SK-N-SH (cell line): ENCODE data around the gene IQGAP1.

Experiments
- EZH2phosphoT487 ChIP-seq: fragments of 200-600 bp; sonication (generic); IDR thresholded peaks from 2 replicates; pipeline ENCODE4 v1.6.1; 2017; ENCODE audit warnings: low read depth, mixed run types, mild to moderate bottlenecking, antibody characterized with exemption, moderate library complexity, borderline replicate concordance
- GABPA ChIP-seq: IDR thresholded peaks from 2 replicates; pipeline ENCODE4 v1.4.0; 2012; ENCODE audit warnings: low read depth, mild to moderate bottlenecking
- JUND ChIP-seq: IDR thresholded peaks from 2 replicates; pipeline ENCODE4 v1.4.0; 2012
- NRF1 ChIP-seq: IDR thresholded peaks from 2 replicates; pipeline ENCODE4 v1.6.1; 2012; ENCODE audit warnings: low read depth, mild to moderate bottlenecking, low read length
- RAD21 ChIP-seq: IDR thresholded peaks from 2 replicates; pipeline ENCODE4 v1.6.1; 2012; ENCODE audit warnings: mild to moderate bottlenecking, low read length
- RCOR1 ChIP-seq: fragments of 150-350 bp; IDR thresholded peaks from 2 replicates; pipeline ENCODE4 v1.6.1; 2017; ENCODE audit warnings: antibody characterized with exemption, low read length
- SMC3 ChIP-seq: IDR thresholded peaks from 2 replicates; pipeline ENCODE4 v1.6.1; 2012; ENCODE audit warnings: low read depth, low read length, improper control_type of control experiment
- TF ChIP-seq, protein P1 (sequence below): fragments of 200-600 bp; sonication (generic); IDR thresholded peaks from 2 replicates; pipeline ENCODE4 v1.6.1; 2017; ENCODE audit warnings: antibody characterized with exemption, mild to moderate bottlenecking, moderate library complexity
- TF ChIP-seq, protein P2 (sequence below): IDR thresholded peaks from 2 replicates; pipeline ENCODE4 v1.4.0; 2012; ENCODE audit warnings: low read depth, borderline replicate concordance
- TF ChIP-seq, protein P3 (sequence below): IDR thresholded peaks from 2 replicates; pipeline ENCODE4 v1.6.1; 2012; ENCODE audit warnings: mild to moderate bottlenecking, low read depth, low read length, moderate library complexity

DNA sequence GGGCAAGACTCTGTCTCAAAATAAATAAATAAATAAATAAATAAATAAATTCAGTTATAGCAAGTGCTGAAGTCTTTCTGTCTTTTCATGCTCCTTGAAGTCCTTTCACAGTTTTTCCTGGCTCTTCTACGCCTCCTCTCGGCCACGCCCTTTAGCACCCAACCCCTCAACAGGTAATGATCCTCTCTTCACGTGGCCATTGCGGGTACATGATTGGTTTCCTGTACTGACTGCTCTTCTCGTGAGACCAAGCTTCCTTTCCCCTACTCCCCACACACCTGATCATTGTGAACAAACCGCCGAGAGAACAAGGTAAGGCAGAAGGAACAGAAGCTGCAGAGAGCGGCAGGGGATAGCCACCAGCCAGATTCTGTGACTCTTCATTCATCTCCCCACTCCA is 38.2 kb upstream of the IQGAP1 start:
- TF ChIP-seq, protein P1, sequence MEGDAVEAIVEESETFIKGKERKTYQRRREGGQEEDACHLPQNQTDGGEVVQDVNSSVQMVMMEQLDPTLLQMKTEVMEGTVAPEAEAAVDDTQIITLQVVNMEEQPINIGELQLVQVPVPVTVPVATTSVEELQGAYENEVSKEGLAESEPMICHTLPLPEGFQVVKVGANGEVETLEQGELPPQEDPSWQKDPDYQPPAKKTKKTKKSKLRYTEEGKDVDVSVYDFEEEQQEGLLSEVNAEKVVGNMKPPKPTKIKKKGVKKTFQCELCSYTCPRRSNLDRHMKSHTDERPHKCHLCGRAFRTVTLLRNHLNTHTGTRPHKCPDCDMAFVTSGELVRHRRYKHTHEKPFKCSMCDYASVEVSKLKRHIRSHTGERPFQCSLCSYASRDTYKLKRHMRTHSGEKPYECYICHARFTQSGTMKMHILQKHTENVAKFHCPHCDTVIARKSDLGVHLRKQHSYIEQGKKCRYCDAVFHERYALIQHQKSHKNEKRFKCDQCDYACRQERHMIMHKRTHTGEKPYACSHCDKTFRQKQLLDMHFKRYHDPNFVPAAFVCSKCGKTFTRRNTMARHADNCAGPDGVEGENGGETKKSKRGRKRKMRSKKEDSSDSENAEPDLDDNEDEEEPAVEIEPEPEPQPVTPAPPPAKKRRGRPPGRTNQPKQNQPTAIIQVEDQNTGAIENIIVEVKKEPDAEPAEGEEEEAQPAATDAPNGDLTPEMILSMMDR, result no peak
- TF ChIP-seq EZH2phosphoT487 (no peak), RAD21 (no peak), GABPA (no peak), SMC3 (no peak), RCOR1 (no peak), JUND (no peak), NRF1 (no peak)
- TF ChIP-seq, protein P2, sequence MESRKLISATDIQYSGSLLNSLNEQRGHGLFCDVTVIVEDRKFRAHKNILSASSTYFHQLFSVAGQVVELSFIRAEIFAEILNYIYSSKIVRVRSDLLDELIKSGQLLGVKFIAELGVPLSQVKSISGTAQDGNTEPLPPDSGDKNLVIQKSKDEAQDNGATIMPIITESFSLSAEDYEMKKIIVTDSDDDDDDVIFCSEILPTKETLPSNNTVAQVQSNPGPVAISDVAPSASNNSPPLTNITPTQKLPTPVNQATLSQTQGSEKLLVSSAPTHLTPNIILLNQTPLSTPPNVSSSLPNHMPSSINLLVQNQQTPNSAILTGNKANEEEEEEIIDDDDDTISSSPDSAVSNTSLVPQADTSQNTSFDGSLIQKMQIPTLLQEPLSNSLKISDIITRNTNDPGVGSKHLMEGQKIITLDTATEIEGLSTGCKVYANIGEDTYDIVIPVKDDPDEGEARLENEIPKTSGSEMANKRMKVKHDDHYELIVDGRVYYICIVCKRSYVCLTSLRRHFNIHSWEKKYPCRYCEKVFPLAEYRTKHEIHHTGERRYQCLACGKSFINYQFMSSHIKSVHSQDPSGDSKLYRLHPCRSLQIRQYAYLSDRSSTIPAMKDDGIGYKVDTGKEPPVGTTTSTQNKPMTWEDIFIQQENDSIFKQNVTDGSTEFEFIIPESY, result no peak
- TF ChIP-seq, protein P3, sequence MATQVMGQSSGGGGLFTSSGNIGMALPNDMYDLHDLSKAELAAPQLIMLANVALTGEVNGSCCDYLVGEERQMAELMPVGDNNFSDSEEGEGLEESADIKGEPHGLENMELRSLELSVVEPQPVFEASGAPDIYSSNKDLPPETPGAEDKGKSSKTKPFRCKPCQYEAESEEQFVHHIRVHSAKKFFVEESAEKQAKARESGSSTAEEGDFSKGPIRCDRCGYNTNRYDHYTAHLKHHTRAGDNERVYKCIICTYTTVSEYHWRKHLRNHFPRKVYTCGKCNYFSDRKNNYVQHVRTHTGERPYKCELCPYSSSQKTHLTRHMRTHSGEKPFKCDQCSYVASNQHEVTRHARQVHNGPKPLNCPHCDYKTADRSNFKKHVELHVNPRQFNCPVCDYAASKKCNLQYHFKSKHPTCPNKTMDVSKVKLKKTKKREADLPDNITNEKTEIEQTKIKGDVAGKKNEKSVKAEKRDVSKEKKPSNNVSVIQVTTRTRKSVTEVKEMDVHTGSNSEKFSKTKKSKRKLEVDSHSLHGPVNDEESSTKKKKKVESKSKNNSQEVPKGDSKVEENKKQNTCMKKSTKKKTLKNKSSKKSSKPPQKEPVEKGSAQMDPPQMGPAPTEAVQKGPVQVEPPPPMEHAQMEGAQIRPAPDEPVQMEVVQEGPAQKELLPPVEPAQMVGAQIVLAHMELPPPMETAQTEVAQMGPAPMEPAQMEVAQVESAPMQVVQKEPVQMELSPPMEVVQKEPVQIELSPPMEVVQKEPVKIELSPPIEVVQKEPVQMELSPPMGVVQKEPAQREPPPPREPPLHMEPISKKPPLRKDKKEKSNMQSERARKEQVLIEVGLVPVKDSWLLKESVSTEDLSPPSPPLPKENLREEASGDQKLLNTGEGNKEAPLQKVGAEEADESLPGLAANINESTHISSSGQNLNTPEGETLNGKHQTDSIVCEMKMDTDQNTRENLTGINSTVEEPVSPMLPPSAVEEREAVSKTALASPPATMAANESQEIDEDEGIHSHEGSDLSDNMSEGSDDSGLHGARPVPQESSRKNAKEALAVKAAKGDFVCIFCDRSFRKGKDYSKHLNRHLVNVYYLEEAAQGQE, result no peak
